ENCODE results near the gene UQCC2. TPM values are rescaled to one million over a fixed set of nuclear protein-coding genes. Genes with fewer than 3 reads are reported as not detected.

The UQCC2 gene
- total RNA-seq, 4 donors from 2014 or later = 11.3 to 39.4 (median 21.7) TPM

DNA sequence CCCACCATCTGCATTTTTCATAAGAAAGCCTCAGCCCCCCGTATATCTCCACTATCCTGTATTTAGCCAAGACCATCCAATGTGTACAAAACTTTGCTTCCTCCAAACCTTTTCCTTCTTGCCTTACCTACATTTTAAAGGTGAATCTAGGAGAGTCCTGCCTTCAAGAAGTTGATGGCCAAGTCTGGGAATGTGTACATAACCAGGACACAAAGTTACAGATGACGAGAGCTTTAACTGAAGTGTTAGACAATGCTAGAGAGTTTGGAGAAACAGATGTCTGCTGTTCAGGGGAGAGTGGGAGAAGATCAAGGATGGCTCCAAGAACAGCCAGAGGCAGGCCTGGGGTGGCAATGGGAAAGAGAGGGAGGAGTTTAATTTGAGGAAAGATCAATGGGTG is 2.3 kb upstream of the UQCC2 start:
- peaks cover 3% of the 10 kb centered on the region for H3K36me3 ChIP-seq
- no peaks in the 10 kb centered on the region for H3K27me3 ChIP-seq
- no peaks in the 10 kb centered on the region for H3K9me3 ChIP-seq
- H3K27ac ChIP-seq = no peak overlapping the region
- TF ChIP-seq CTCF (IDR thresholded peaks at IDR 0.05) = no peak
- no peak for TF ChIP-seq POLR2AphosphoS5 (IDR thresholded peaks at IDR 0.05)
- TF ChIP-seq EP300 (IDR thresholded peaks at IDR 0.05) = no peak
- no peak for TF ChIP-seq POLR2A (IDR thresholded peaks at IDR 0.05)
- 93% methylated on average over 2 of the region's 2 CpGs for WGBS
- no peak overlapping the region for H3K4me3 ChIP-seq
- no peak for DNase-seq (ENCODE audit: low spot score in 2 of 2)
- peaks cover 35% of the 10 kb centered on the region for H3K4me1 ChIP-seq

DNA sequence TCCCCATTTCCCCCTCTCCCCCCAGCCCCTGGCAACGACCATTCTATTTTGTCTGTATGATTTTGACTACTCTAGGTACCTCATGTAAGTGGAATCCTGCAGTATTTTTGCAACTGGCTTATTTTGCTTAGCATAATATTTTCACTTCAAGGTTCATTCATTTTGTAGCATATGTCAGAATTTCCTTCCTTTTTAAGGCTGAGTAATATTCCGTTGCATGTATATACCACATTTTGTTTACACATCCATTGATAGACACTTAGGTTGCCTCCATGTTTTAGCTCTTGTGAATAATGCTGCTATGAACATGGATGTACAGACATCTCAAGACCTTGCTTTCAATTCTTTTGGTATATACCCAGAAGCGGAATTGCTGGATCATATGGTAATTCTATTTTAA is 1.4 kb upstream of the UQCC2 start:
- Histone ChIP-seq H3K4me1 (peaks cover 43% of the 10 kb centered on the region), H3K9me3 (no peaks in the 10 kb centered on the region), H3K4me3 (no peak overlapping the region), H3K27me3 (no peaks in the 10 kb centered on the region), H3K36me3 (peaks cover 10% of the 10 kb centered on the region), H3K27ac (no peak overlapping the region)
- TF ChIP-seq CTCF (IDR thresholded peaks at IDR 0.05) = no peak
- no peak for TF ChIP-seq POLR2A (IDR thresholded peaks at IDR 0.05)
- TF ChIP-seq EP300 (IDR thresholded peaks at IDR 0.05) = no peak
- TF ChIP-seq POLR2AphosphoS5 (IDR thresholded peaks at IDR 0.05) = no peak
- WGBS = 91% methylated on average over 3 of the region's 3 CpGs
- DNase-seq (ENCODE audit: low spot score in 2 of 2) = no peak

GRCh38 chr6:33710296-33711121 is 991 bp downstream of the UQCC2 start:
- H3K36me3 ChIP-seq = peaks cover 11% of the 10 kb centered on the region
- no peaks in the 10 kb centered on the region for H3K27me3 ChIP-seq
- H3K27ac ChIP-seq = peak overlapping the region; percentile 38
- 69% methylated on average over 15 of the region's 15 CpGs for WGBS
- H3K4me3 ChIP-seq = peak overlapping the region; percentile 80
- TF ChIP-seq CTCF (IDR thresholded peaks at IDR 0.05) (no peak), POLR2AphosphoS5 (IDR thresholded peaks at IDR 0.05) (no peak), POLR2A (IDR thresholded peaks at IDR 0.05) (no peak), EP300 (IDR thresholded peaks at IDR 0.05) (no peak)
- no peak for DNase-seq (ENCODE audit: low spot score in 2 of 2)
- no peaks in the 10 kb centered on the region for H3K9me3 ChIP-seq
- peaks cover 51% of the 10 kb centered on the region for H3K4me1 ChIP-seq

DNA sequence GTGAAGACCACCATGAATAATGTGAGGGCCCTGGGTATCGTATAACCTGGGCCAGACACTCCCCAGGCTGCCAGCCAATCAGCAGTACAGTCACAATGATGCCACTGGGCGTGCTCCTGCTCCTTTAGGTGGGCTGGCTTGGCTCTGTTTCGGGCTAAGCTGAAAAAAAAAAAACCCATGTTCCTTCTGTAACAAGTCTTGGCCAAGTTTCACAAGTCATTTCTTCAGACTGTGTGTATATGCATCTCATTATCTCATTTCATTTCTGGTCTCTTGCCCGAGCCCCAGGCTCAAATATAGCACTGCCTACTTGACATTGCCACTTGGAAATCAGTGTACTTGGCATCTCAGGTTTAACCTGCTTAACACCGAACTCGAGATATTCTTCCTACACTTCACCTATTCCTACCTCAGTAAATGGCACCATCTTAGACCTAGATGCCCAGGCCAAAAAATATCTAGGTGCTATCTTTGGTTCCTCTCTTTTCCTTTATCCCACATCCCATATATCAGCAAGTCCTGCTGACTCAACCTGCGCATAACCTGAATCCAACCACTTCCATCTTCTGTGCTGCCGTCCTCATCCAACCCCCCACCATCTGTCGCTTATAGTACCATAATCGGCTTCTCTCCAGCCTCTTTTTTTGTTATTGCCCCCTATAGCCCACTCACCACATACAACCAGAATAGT is 1.8 kb downstream of the UQCC2 start:
- Histone ChIP-seq H3K9me3 (no peaks in the 10 kb centered on the region), H3K27me3 (no peaks in the 10 kb centered on the region), H3K27ac (peak overlapping the region; percentile 38), H3K36me3 (peaks cover 11% of the 10 kb centered on the region), H3K4me3 (no peak overlapping the region), H3K4me1 (peaks cover 51% of the 10 kb centered on the region)
- TF ChIP-seq POLR2AphosphoS5 (IDR thresholded peaks at IDR 0.05) = no peak
- no peak for TF ChIP-seq CTCF (IDR thresholded peaks at IDR 0.05)
- no peak for TF ChIP-seq POLR2A (IDR thresholded peaks at IDR 0.05)
- DNase-seq (ENCODE audit: low spot score in 2 of 2) = no peak
- WGBS = 61% methylated on average over 10 of the region's 10 CpGs

DNA sequence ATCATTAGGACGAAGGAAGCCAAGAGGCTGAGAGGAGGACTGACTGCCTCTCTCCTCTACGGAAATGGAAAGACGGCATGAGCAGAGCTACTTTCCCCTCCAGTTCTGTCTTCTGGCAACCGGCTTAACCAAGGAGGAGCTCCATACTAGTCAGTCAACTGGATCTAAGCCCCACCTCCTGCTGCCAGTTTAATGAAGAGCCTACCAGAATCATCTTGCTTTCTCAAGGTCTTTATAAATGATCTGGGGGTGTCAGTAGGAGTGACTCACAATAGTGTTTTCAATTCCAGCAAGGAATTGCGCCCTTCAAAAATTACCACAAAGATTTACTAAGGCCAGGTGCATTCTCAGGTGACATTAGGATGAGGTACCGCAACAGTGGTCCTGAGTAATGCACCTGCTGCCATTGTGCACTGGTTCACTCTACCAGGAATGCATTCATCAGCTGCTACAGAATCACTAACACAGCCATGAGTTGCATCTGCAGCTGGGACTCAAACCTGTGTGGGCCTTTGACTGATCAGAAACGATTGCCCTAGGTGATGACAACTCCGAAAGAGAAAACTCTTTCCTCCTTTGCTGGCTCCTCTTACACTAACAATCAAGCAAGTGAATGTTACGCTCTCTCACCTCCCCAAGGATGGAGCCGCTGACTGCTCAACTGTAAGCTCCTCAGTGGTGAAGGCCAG is 2.8 kb downstream of the UQCC2 start:
- DNase-seq (ENCODE audit: low spot score in 2 of 2) = no peak
- H3K4me3 ChIP-seq = no peak overlapping the region
- H3K4me1 ChIP-seq = peaks cover 51% of the 10 kb centered on the region
- H3K36me3 ChIP-seq = peaks cover 11% of the 10 kb centered on the region
- H3K27ac ChIP-seq = no peak overlapping the region
- TF ChIP-seq POLR2AphosphoS5 (IDR thresholded peaks at IDR 0.05) (no peak), CTCF (IDR thresholded peaks at IDR 0.05) (no peak), EP300 (IDR thresholded peaks at IDR 0.05) (no peak), POLR2A (IDR thresholded peaks at IDR 0.05) (no peak)
- WGBS = 85% methylated on average over 10 of the region's 10 CpGs
- H3K9me3 ChIP-seq = no peaks in the 10 kb centered on the region
- H3K27me3 ChIP-seq = no peaks in the 10 kb centered on the region

Data from suprapubic skin (tissue), 4 donors.